Testis (tissue), 3 donors: ENCODE results near the gene OGG1. TPM values are rescaled to one million over a fixed set of nuclear protein-coding genes. Genes with fewer than 3 reads are reported as not detected.

ENCODE experiments used
- DNase-seq: peaks from one replicate; pipeline ENCODE4 v3.0.0-alpha.2; 2019
- H3K27ac ChIP-seq, 2 donors: fragments of 200-600 bp; sonication (generic); one replicate each; pipeline ENCODE4 v1.5.1; 2019
- H3K27me3 ChIP-seq: fragments of 200-600 bp; sonication (generic); one replicate; pipeline ENCODE4 v1.5.1; 2019
- H3K36me3 ChIP-seq: fragments of 200-600 bp; sonication (generic); one replicate; pipeline ENCODE4 v1.5.1; 2017; ENCODE audit warnings: low read depth; ENCODE audit errors: missing control alignments
- H3K4me1 ChIP-seq: fragments of 200-600 bp; sonication (generic); one replicate; pipeline ENCODE4 v1.5.1; 2019
- H3K4me3 ChIP-seq, 2 donors: fragments of 200-600 bp; sonication (generic); one replicate each; pipeline ENCODE4 v1.5.1; 2017 to 2019
- H3K9me3 ChIP-seq: fragments of 200-600 bp; sonication (generic); one replicate; pipeline ENCODE4 v1.5.1; 2017
- POLR2A ChIP-seq: fragments of 450-650 bp; IDR thresholded peaks from one replicate; pipeline ENCODE4 v1.6.1; 2017; ENCODE audit warnings: antibody characterized with exemption, mild to moderate bottlenecking, moderate library complexity
- WGBS, 2 donors: methylation state at CpG; one replicate each; pipeline ENCODE4 v1.1.5; 2018; 5-methylcytosine and 5-hydroxymethylcytosine counted together
- intact Hi-C: fragments of 100-400 bp; cut with DNase I; formaldehyde crosslinking; loops from one replicate; pipeline ENCODE4 v1.15.1; 2023; ENCODE audit warnings: low total_unique reads
- polyA plus RNA-seq: library from polyadenylated mRNA; stranded (reverse); fragments of 350-450 nt; fragmentation: Illumina TruSeq; extraction: RNeasy Lipid Tissue Mini Kit (QIAGEN cat#74804); gene quantifications from one replicate; pipeline ENCODE4 v1.2.3, GENCODE V29; 2014; ENCODE audit warnings: low read depth, low replicate concordance; ENCODE audit not compliant: insufficient read depth
- total RNA-seq, 2 donors: library from RNA; depleted of rRNA; stranded (reverse); fragments of >200 nt; gene quantifications; one replicate each; pipeline ENCODE4 v1.2.3, GENCODE V29; 2016
- TF ChIP-seq, protein P1 (sequence below), 3 experiments: fragments of 450-650 bp in 2 of 3; fragments of 200-600 bp in 1 of 3; sonication (generic) in 1 of 3; IDR thresholded peaks; one replicate each; pipeline ENCODE4 v1.5.1; 2016 to 2019; ENCODE audit warnings: antibody characterized with exemption in 3 of 3, mild to moderate bottlenecking in 2 of 3, moderate library complexity in 1 of 3

The OGG1 gene
- total and polyA plus RNA-seq, 3 donors from 2014 or later, result 18.8 to 36.4 (median 30.3) TPM

DNA sequence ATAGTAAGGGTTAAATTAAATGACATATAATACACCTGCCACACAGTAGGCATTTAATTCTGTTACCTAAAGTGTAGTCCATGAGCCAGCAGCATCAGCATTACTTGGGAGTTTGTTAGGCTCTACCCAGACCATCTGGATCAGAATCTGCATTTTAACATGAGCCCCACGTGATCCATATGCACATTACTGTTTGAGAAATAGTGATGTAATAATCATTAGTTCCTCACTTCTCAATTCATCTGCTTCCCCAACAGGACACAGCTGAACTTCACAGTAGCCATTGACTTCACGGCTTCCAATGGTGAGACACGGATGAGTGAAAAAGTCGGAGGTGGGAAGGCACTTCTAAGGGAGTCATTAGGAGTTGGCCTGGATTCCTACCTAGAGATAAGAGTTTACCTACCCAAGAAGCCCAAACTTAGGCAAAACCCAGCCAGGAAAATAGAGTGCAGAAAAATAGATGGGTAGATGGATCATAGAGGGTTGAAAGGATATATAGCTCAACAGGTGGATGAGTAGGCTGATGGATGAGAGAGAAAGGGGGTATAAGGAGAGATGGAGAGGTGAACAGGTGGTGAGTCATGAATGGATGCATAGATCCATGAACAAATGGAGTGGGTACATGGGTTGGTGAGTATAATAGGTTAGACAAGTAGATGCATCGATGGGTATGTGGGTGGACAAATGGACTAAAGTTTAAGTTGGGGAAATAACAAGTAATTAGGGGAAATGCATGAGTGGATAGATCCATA lies 32.8 kb upstream of the OGG1 start:
- H3K36me3 ChIP-seq, result no peaks in the 10 kb centered on the region
- no peaks in the 10 kb centered on the region for H3K4me1 ChIP-seq
- TF ChIP-seq, protein P1, sequence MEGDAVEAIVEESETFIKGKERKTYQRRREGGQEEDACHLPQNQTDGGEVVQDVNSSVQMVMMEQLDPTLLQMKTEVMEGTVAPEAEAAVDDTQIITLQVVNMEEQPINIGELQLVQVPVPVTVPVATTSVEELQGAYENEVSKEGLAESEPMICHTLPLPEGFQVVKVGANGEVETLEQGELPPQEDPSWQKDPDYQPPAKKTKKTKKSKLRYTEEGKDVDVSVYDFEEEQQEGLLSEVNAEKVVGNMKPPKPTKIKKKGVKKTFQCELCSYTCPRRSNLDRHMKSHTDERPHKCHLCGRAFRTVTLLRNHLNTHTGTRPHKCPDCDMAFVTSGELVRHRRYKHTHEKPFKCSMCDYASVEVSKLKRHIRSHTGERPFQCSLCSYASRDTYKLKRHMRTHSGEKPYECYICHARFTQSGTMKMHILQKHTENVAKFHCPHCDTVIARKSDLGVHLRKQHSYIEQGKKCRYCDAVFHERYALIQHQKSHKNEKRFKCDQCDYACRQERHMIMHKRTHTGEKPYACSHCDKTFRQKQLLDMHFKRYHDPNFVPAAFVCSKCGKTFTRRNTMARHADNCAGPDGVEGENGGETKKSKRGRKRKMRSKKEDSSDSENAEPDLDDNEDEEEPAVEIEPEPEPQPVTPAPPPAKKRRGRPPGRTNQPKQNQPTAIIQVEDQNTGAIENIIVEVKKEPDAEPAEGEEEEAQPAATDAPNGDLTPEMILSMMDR (IDR thresholded peaks at IDR 0.05), result no peak
- no peak for TF ChIP-seq POLR2A
- DNase-seq, result no peak
- no peak overlapping the region for H3K27ac ChIP-seq
- intact Hi-C loops, result no loop called here
- H3K4me3 ChIP-seq, result no peak overlapping the region
- 87 to 92% methylated on average over 5 of the region's 5 CpGs for WGBS, 2 donors
- no peaks in the 10 kb centered on the region for H3K27me3 ChIP-seq
- no peaks in the 10 kb centered on the region for H3K9me3 ChIP-seq

DNA sequence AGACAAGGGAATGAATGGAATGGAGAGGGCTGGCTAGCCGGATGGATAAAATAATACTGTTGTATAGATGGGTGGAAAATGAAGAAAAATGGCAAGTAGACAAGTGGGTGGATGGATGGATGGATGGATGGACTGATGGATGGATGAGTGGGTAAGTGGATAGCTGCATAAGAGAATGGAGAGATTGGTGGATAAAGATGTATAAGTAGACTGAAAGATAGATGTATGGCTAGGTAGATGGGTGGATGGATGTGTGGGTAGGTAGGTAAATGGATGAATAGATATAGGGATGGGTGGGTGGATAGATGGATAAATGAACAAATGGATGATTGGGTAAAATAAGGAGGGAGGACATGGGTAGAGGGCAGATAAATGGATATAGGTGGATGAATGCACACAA lies 32.2 kb upstream of the OGG1 start:
- H3K4me3 ChIP-seq, result no peak overlapping the region
- no peaks in the 10 kb centered on the region for H3K27me3 ChIP-seq
- no peak overlapping the region for H3K27ac ChIP-seq
- no peak for TF ChIP-seq POLR2A
- TF ChIP-seq, protein P1 (IDR thresholded peaks at IDR 0.05), result no peak
- 93 to 96% methylated on average over 1 of the region's 1 CpG for WGBS, 2 donors
- no peak for DNase-seq
- H3K4me1 ChIP-seq, result no peaks in the 10 kb centered on the region
- intact Hi-C loops, result no loop called here
- H3K36me3 ChIP-seq, result no peaks in the 10 kb centered on the region
- H3K9me3 ChIP-seq, result no peaks in the 10 kb centered on the region

DNA sequence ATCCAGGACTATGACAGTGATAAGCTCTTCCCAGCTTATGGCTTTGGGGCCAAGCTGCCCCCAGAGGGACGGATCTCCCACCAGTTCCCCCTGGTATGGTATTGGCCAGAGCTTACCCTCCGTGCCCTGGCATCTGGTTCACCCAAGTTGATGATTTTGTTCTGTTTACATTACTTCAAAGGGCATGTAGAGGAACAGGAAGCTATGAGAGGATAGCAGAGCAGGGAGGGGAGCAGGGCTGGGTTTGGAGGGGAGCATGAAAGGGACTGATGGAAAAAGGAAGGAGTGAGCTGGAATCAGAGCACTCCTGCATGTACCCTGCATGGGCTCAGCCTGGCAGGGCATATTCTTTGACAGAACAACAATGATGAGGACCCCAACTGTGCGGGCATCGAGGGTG lies 31.6 kb upstream of the OGG1 start:
- Histone ChIP-seq H3K27ac (no peak overlapping the region), H3K4me3 (no peak overlapping the region), H3K36me3 (no peaks in the 10 kb centered on the region), H3K4me1 (no peaks in the 10 kb centered on the region), H3K27me3 (no peaks in the 10 kb centered on the region), H3K9me3 (no peaks in the 10 kb centered on the region)
- 82 to 83% methylated on average over 3 to 4 of the region's 4 CpGs for WGBS, 2 donors
- intact Hi-C loops, result no loop called here
- TF ChIP-seq, protein P1 (IDR thresholded peaks at IDR 0.05), result no peak
- no peak for TF ChIP-seq POLR2A
- DNase-seq, result no peak

DNA sequence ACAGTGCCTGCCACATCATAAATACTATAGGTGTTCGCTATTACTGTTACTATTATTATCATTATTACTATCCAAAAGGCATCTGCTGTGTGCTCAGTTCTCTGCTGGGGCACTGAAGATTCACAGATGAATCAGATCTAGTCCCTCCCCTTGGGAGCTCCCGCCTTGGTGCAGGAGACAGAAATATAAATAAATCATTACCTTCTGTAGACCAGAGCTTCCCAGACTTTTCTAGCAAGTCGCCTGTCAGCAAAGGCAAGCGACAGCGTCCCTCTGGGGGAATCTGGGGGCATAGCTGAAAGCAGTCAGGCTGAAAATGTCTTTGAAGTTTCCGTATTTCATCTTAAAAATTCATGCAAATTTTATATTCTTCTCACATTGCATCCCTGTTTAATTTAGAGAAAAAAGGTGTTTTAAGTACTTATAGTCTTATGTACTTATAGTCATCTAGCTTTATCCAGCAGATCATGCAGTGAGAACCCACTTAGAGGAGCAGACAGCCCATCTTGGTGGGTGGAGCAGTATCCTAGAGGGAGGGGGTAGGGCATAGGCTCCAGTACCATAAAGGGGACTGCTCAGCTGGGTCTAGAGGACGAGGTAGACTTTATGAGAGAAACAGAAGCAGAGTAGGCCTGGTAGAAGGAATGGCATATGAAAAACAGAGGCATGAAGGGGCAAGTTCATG lies 28.6 kb upstream of the OGG1 start:
- no peak overlapping the region for H3K27ac ChIP-seq
- H3K9me3 ChIP-seq, result no peaks in the 10 kb centered on the region
- no peaks in the 10 kb centered on the region for H3K4me1 ChIP-seq
- no peak for DNase-seq
- H3K4me3 ChIP-seq, result no peak overlapping the region
- no peaks in the 10 kb centered on the region for H3K27me3 ChIP-seq
- WGBS, 2 donors, result 63 to 67% methylated on average over 7 of the region's 7 CpGs
- H3K36me3 ChIP-seq, result no peaks in the 10 kb centered on the region
- intact Hi-C loops, result no loop called here
- TF ChIP-seq, protein P1 (IDR thresholded peaks at IDR 0.05), result no peak
- TF ChIP-seq POLR2A, result no peak
